CD4-positive, alpha-beta T cell treated with Interleukin-21 for 1 hour (primary cell): ENCODE measurements around the gene STK32C.

ENCODE experiments used
- DNase-seq: peaks from one replicate; pipeline ENCODE4 v3.0.0-alpha.2; 2020

STK32C gene

GRCh38 chr10:132195366-132196075 lies 112.2 kb downstream of the STK32C start:
- DNase-seq, result no peak

- no peak for DNase-seq
Measured at GRCh38 chr10:132194726-132195125, 113.0 kb downstream of the STK32C start.

GRCh38 chr10:132193907-132194552 lies 113.7 kb downstream of the STK32C start:
- no peak for DNase-seq

- DNase-seq, result no peak
Measured at GRCh38 chr10:132192991-132193665, 114.6 kb downstream of the STK32C start.

DNA sequence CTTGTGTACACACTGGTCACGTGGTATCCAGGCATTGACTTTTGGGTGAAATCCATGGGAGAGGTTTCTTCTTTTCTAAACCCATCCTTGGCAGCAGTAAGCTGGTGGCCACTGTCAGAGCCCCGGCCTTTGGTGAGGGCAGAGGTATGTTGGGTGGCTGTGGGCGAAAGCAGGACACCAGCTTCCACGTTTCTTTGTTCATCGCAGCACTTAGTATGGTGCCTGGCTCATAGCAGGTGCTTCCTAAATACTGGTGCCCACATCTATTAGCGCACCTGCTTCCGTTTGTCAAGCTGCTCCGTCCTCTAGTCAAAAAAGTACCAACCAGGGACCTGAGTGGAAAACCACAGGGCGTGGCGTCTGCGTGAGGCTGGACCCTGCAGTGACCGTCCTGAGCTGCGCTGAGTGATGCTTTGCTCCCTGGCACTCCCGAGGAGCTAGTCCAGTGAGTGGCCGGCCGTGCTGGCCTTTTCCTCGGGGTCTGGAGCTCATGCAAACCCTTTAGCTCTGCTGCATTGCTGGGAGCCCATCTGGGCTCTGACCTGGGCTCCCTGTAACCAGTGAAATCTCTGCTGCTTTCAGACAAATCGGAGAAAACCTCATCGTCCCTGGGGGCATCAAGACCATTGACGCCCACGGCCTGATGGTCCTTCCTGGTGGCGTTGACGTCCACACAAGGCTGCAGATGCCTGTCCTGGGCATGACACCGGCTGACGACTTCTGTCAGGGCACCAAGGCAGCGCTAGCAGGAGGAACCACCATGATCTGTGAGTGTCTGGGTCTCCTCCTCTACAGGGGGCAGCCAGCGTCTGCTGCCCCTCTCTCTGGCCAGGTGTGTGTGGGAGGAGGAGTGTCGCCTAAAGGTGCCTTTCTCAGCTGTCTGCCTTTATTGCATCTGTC lies 115.4 kb downstream of the STK32C start:
- DNase-seq, result no peak

DNA sequence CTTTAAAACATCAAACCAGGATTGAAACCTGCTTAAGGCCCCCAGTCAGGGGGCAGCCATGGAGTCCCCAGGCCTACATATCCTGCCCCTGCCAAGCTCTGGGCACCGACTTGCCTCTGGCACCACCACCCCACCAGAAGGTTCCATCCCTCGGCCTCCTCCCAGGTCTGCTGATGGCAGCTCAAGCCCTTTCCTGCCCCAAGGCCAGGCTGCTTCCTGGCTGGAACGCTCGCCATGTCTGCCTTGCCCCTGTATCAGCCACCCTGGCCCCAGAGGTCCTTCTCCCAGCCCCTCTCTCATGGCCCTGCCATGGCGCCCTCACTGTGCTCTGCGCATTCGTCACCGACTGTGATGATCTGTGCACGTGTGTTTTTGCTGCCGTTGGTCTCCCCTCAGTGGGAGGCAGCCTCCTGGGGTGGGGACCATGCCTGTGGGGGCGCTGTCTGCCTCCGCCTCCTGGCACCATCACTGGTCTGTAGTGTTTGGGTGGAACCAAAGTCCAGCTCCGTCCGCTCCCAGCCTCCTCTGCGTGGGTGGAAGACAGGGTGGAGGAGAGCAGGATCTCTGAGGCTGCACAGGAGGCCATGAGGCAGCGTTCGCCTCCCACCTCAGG lies 117.8 kb downstream of the STK32C start:
- DNase-seq, result no peak

DNA sequence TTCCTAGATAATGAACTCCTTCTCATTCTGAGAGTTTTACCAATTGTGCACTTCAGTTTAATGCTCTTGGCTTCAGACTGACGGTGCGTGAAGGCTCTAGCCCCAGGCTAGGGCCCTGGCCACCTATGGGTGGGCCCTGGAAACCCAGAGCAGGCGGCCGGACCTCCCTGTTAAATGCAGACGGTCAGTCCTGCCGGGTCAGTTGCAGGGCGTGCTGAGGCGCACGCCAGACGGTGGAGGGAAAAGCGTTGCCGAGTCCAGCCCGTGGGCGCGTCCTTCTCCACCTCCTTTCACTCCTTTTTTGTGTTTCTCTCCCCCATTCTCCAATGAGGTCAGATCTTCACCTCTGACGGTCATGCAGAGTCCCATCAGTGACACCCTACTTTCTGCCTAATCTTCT lies 118.7 kb downstream of the STK32C start:
- no peak for DNase-seq

DNA sequence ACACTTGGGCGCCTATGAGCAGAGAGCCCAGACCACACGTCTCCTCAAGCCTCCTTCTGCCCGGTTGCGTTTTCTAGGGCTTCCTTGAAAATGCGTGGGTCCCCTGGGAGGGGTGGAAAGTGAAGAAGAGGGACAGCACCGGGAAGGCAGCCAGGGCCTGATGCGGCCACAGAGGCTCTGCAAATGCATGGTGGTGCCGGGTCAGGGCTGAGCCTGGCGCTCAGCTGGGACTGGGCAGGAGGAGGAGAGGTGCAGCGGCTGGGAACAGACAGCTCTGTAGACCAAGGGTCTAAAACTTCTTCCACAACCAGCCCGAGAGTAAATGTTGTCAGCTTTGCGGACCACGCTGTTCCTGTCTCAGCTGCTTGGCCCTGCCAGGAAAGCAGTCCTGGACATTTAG lies 119.4 kb downstream of the STK32C start:
- no peak for DNase-seq

DNA sequence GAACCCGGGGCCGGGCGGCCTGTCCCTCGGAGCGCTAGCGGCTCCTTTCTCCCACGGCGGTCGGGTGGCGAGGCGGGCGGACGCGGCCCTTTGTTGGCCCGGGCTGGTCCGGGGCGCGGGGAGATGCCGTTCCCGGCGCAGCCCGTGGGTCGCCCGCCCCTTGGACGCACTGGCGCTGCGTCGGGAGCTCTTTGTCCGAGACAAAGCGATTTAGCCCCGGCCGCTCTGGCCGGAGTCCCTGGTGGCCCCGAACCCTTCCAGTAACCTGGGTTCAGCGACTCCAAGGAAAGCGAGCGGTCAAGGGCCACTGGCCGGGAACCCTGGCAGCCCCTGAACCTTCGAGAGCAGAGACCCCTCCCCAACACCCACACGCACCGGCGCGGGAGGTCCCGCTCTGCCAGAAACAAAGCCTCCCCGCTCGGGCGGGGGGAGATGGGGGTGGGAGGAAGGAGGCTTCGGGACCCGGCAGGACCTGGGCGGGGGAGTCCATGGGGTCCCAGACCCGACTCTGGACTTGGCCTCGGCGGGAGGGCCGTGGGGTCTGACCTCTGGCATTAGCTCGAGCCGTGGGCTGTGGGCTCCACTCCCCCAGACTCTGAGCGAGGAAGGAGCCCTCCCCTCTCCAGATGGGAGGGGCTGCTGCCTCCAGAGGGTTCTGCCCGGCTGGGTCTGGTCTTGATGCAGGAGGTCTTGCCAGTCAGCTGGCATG lies 120.2 kb downstream of the STK32C start:
- DNase-seq, result no peak

DNA sequence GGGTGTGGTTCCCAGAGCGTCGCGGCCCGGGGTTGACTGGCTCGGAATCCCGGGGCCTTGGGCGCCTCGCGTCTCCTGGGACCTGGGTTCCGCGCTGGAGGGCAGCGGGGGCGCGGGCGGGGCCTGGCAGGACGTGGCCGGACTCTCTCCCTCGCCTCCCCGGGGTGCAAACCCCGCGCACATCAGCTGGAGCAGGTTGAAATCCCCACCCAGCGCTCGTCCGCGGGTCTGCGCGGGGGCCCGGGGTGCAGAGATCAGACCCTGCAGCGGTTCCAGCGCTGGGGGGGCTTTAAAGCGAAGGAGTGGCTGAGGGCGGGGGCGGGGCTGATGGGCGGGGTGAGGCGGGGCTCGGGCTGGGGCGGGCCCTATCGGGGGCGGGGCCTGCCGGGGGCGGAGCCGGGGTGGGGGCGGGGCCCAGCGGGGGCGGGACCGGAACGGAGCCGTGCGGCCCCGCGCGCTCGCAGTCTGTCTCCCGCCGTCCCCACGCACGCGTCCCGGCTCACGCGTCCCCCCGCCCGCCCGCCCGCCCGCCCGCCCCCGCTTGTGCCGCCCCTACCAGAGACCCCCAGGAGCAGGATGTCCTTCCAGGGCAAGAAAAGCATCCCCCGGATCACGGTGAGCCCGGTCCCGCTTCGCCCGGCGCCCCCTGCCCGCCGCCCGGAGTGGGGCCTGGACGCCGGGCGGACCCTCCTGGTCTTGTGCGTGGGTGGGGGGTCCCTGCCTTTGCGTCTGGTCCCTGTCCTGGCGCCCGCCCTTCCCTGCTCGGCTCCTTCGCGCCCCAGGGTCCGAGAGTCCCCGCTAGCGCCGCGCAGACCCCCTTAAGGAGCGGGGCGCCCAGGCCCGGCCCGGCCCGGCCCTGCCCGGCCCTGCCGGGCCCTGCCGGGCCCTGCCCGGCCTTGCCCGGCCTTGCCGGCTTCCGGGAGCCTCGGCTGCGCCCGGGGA lies 121.0 kb downstream of the STK32C start, which contains the start of gene DPYSL4:
Gene DPYSL4, plus strand, starts transcription at position 461 of the 942 bp plus-strand sequence. Its CDS starts 116 bp downstream, at position 577.
- no peak for DNase-seq

- DNase-seq, result peak; percentile 58
Measured at GRCh38 chr10:132185601-132186487, 121.9 kb downstream of the STK32C start.

- DNase-seq, result no peak
Measured at GRCh38 chr10:132184816-132185593, 122.7 kb downstream of the STK32C start.

GRCh38 chr10:132183046-132183445 lies 124.7 kb downstream of the STK32C start:
- no peak for DNase-seq

GRCh38 chr10:132182591-132182990 lies 125.2 kb downstream of the STK32C start:
- no peak for DNase-seq

- no peak for DNase-seq
Measured at GRCh38 chr10:132181691-132182425, 125.9 kb downstream of the STK32C start.

DNA sequence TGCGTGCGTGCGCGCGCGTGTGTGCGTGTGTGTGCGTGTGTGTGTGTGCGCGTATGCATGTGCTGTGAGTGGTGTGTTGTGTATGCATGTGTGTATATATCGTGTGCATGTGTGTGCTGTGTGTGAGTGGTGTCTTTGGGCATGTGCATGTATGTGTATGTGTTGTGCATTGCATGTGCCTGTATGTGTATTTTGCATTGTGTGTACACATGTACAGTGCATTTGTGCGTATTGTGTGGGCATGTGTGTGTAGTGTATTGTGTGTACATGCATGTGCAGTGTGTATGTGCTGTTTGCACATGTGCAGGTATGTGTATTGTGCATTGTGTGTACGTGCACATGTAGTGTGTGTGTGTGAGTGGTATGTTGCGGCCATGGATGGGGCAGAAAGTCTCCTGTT lies 127.0 kb downstream of the STK32C start:
- DNase-seq, result no peak

- DNase-seq, result no peak
Measured at GRCh38 chr10:132179551-132180392, 128.0 kb downstream of the STK32C start.
